ENCODE results near the gene ATP8A2.
"Not testable (repeated sequence)": the region's sequence is repeated elsewhere in the genome, so short reads cannot be mapped to it uniquely, and the experiment has no call there.

GRCh38 chr13:25954943-25955342, 583.2 kb downstream of the ATP8A2 start:
- TF ChIP-seq, protein P1, sequence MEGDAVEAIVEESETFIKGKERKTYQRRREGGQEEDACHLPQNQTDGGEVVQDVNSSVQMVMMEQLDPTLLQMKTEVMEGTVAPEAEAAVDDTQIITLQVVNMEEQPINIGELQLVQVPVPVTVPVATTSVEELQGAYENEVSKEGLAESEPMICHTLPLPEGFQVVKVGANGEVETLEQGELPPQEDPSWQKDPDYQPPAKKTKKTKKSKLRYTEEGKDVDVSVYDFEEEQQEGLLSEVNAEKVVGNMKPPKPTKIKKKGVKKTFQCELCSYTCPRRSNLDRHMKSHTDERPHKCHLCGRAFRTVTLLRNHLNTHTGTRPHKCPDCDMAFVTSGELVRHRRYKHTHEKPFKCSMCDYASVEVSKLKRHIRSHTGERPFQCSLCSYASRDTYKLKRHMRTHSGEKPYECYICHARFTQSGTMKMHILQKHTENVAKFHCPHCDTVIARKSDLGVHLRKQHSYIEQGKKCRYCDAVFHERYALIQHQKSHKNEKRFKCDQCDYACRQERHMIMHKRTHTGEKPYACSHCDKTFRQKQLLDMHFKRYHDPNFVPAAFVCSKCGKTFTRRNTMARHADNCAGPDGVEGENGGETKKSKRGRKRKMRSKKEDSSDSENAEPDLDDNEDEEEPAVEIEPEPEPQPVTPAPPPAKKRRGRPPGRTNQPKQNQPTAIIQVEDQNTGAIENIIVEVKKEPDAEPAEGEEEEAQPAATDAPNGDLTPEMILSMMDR (IDR thresholded peaks at IDR 0.05): not testable (repeated sequence)
- not testable (repeated sequence) for TF ChIP-seq POLR2A, POLR2AphosphoS5, EP300 (IDR thresholded peaks at IDR 0.05)
